ENCODE measurements around the gene SNAPC1.
"Not testable (repeated sequence)": the region's sequence is repeated elsewhere in the genome, so short reads cannot be mapped to it uniquely, and the experiment has no call there.

SNAPC1 gene, protein sequence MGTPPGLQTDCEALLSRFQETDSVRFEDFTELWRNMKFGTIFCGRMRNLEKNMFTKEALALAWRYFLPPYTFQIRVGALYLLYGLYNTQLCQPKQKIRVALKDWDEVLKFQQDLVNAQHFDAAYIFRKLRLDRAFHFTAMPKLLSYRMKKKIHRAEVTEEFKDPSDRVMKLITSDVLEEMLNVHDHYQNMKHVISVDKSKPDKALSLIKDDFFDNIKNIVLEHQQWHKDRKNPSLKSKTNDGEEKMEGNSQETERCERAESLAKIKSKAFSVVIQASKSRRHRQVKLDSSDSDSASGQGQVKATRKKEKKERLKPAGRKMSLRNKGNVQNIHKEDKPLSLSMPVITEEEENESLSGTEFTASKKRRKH

GRCh38 chr14:61761959-61762786 is at the start of gene SNAPC1:
Gene SNAPC1, plus strand, starts transcription at chr14:61762420. Its CDS starts 41 bp downstream, at chr14:61762461.
- peak; percentile 88 for DNase-seq

DNA sequence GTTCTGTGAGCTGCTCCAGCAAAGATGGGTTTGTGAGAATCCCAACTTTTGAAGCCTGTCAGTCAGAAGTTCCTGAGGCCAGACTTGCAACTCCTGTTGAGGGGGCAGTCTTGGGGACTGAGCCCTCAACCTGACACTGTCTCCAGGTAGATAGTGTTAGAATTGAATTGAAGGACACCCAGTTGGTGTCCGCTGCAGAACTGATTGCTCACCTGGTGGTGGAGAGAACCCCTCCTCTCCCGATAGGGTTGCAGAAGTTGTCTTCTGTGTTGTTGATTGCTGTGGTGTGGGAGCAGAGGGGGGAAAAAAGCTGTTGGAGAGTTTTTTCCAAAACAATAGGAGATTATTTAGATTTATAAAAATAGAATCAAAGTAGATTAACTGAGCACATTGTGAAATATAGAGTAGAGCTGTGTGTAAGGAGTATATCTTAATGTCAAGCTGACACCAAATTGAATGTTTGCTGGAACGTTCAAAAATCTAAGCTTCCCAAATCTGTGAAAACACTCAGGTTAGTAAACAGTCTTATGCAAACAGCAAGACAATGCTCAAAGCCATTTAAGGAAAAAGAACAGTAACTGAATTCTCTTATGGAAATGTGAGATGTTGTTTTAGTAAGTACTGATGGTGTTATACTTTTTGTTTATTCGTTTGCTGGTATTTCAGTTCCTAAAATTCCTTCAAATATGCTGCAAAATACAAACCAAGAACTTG is 48.3 kb upstream of the SNAPC1 start:
- DNase-seq, result no peak

DNA sequence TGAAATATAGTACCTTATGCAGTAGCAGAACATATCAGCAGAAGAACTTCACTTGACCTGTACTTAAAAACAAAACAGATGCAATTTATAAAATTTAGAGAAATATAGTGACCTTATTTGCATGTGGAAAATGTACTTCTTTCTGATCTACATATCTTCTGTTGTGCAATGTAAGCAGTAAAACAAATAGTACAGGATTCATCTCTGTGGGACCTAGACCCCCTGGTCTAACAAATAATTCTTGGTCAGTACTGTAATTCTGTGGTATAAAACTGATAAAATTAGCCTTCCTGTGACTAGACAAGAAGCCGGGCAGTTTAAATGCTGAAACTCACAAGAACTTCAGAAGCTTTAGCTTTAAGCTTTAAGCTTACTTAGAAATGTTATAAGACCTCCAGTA is 45.3 kb upstream of the SNAPC1 start:
- no peak for DNase-seq

DNA sequence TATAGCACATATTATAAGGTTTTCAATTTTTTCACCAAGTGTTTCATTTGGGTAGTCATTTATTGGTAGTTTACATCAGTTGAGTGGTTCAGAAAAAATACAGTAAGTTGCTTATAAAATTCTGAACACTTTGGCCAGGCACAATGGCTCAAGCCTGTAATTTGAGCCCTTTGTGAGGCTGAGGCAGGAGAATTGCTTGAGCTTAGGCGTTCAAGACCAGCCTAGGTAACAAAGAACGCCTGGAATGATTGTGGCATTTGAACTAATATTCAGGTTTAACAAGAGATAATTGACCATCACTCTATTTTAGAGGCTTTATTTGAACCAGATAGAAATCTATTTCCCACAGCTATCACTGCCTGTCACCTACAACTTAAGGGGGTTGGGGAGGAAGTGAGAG is 44.2 kb upstream of the SNAPC1 start:
- no peak for DNase-seq

- DNase-seq, result no peak
These were observed 42.6 kb upstream of the SNAPC1 start for GRCh38 chr14:61719344-61720293.

GRCh38 chr14:61720294-61720661 is 41.9 kb upstream of the SNAPC1 start:
- no peak for DNase-seq

GRCh38 chr14:61720741-61721140 is 41.5 kb upstream of the SNAPC1 start:
- no peak for DNase-seq

DNA sequence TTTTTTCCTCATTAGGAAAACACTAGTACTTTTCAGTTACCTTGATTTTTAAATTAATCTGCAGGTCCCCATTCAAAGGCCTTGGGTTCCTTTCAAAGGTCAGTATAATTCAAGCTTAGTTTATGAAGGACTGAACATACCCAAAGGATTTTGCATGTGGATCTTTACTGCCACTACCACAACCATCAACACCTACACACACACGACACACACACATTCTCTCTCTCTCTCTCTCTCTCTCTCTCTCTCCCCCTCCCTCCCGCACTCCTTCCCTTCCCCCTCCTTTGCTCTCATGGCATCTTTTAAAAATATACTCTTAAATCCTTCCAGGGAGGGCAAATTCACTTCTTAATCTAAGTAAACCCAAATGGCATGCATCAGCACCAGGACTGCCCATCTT is 38.1 kb upstream of the SNAPC1 start:
- no peak for DNase-seq

DNA sequence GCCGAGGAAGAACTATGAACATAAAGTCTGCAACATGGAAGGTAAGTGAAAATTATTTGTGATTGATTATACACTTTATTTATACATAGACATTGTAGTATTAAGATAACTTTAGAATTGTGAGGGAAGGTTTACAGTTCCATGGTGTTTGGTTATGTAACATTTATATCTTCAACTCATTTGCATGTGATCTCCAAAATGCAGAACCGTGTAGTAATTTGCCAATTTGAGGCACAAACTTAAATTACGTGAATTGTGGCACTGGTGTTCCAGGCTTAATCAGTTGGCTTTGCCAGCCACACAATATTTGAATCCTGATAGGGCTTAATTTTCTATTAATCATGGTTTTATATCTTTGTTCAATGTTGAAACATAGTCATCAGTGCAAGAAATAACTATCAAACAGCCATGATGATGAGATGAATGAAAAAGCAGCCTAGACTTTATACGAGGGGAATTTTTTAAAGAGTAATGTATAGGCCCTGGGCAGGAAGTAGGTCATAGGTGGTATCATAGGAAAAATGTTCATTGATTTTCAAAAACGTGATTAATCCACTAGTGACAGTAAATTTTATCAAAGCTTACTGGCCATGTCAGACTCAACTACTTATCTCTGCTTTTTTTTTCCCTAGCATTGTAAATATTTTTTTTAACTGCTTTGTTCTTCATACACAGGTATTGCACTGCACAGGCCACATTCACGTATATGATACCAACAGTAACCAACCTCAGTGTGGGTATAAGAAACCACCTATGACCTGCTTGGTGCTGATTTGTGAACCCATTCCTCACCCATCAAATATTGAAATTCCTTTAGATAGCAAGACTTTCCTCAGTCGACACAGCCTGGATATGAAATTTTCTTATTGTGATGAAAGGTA is 35.2 kb upstream of the SNAPC1 start:
- no peak for DNase-seq

- DNase-seq, result no peak
These were observed 31.4 kb upstream of the SNAPC1 start for GRCh38 chr14:61730756-61731373.

- no peak for DNase-seq
These were observed 28.2 kb upstream of the SNAPC1 start for GRCh38 chr14:61733972-61734371.

DNA sequence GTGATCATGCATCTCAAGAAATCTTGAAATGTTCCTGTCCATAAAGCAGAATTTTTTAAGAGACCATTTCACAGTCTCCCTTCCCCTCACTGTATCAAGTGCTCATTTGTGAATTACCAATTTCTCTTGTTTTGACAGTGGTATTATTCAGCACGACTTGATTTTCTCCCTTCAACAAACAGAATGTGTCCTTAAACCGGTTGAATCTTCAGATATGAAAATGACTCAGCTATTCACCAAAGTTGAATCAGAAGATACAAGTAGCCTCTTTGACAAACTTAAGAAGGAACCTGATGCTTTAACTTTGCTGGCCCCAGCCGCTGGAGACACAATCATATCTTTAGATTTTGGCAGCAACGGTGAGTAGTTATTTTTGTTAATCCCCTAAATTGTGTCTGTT is 25.5 kb upstream of the SNAPC1 start:
- no peak for DNase-seq

GRCh38 chr14:61737915-61738314 is 24.3 kb upstream of the SNAPC1 start:
- DNase-seq, result no peak

- DNase-seq, result no peak
These were observed 23.1 kb upstream of the SNAPC1 start for GRCh38 chr14:61739133-61739532.

DNA sequence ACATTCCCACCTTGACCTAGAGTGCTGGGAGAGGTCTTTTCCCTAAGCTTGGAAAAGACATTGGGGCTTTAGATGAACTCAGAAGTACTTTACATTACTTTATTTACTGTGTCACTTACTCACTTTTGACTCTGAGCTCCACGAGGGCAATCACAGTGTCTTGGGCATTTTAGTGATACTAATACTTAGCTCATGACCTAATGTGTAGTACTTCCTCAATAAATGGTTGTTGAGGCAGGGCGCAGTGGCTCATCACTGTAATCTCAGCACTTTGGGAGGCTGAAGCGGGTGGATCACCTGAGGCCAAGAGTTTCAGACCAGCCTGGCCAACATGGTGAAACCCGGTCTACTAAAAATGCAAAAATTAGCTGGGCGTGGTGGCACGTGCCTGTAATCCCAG is 19.8 kb upstream of the SNAPC1 start:
- DNase-seq, result no peak

- no peak for DNase-seq
These were observed 18.0 kb upstream of the SNAPC1 start for GRCh38 chr14:61744238-61744637.

DNA sequence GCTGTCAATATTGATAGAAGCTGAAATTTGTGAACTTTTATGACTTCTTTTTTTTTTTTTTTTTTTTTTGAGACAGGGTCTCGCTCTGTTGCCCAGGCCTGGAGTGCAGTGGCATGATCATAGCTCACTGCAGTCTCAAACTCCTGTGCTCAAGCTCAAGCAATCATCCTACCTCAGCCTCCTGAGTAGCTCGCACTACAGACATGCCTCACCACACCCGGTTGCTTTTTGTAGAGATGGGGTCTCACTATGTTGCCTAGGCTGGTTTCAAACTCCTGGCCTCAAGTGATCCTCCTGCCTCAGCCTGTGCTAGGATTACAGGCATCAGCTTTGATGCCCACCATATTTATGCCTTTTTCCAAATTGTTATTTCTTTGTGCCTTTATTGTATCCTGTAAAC is 15.9 kb upstream of the SNAPC1 start:
- not testable (repeated sequence) for DNase-seq

DNA sequence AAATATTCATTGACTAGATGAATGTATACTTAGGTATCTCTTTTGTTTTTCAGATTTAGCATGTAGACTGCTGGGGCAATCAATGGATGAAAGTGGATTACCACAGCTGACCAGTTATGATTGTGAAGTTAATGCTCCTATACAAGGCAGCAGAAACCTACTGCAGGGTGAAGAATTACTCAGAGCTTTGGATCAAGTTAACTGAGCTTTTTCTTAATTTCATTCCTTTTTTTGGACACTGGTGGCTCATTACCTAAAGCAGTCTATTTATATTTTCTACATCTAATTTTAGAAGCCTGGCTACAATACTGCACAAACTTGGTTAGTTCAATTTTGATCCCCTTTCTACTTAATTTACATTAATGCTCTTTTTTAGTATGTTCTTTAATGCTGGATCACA is 15.3 kb upstream of the SNAPC1 start:
- DNase-seq, result no peak

GRCh38 chr14:61747342-61747741 is 14.9 kb upstream of the SNAPC1 start:
- DNase-seq, result no peak

- DNase-seq, result no peak
These were observed 13.0 kb upstream of the SNAPC1 start for GRCh38 chr14:61749264-61749663.

- no peak for DNase-seq
These were observed 12.4 kb upstream of the SNAPC1 start for GRCh38 chr14:61749867-61750266.

Measured in NCI-H2081 treated with DMSO at 0.1 percent for 48 hours (cell line).